GM12878 (cell line): ENCODE data around the gene PRM3. TPM values are rescaled to one million over a fixed set of nuclear protein-coding genes. Genes with fewer than 3 reads are reported as not detected.

Source experiments
- ATAC-seq: fragments of 200-7000 bp; cut with Tn5 transposase; 3 replicates; pipeline ENCODE4 v1.9.1; 2020; ENCODE audit warnings: mild to moderate bottlenecking, moderate library complexity
- BruUV-seq: library from RNA; stranded (reverse); fragments of 400-500 nt; replicated peaks from 2 replicates; lab custom pipeline; 2021; lab: Mats Ljungman, UMichigan
- CTCF ChIA-PET: fragments of 300-600 bp; sonication (Branson Sonifier 250); formaldehyde crosslinking; extraction: SDS; loops from one replicate; lab custom pipeline; 2021; ENCODE audit warnings: inconsistent platforms; lab: Yijun Ruan, JAX
- POLR2A ChIA-PET: fragments of 350-600 bp; formaldehyde crosslinking; extraction: SDS; loops from one replicate; lab custom pipeline; 2021; ENCODE audit warnings: inconsistent platforms; lab: Charles Lee
- RAD21 ChIA-PET: fragments of 300-600 bp; sonication (Branson Sonifier 250); formaldehyde crosslinking; loops from one replicate; lab custom pipeline; 2023; ENCODE audit warnings: antibody characterized with exemption; ENCODE audit not compliant: unreplicated experiment; lab: Charles Lee
- SMC1A ChIA-PET: fragments of 300-600 bp; sonication (Branson Sonifier 250); formaldehyde crosslinking; loops from one replicate; lab custom pipeline; 2023; ENCODE audit not compliant: unreplicated experiment, uncharacterized antibody; lab: Charles Lee
- DNase-seq: peaks from one replicate; pipeline ENCODE4 v3.0.0-alpha.2; 2011; ENCODE audit warnings: low read depth, low spot score
- FAIRE-seq: peaks from 3 replicates; lab custom pipeline; 2011; peaks lifted over from hg19 to GRCh38; lab: Jason Lieb, UNC
- H2AFZ ChIP-seq: 2 replicates; pipeline ENCODE4 v1.6.0; 2011; ENCODE audit warnings: low read depth, low read length, control low read depth; ENCODE audit not compliant: control insufficient read depth
- H3K27ac ChIP-seq: 2 replicates; pipeline ENCODE4 v1.5.1; 2011; ENCODE audit warnings: control low read depth; ENCODE audit not compliant: control insufficient read depth, insufficient read depth
- H3K27me3 ChIP-seq, 2 experiments: replicated peaks in 1 of 2; 2 replicates each; pipeline versions ENCODE4 v1.6.0 to v1.6.1; 2011; ENCODE audit warnings: low read length in 1 of 2; ENCODE audit not compliant: control insufficient read depth in 2 of 2, insufficient read depth in 2 of 2
- H3K36me3 ChIP-seq, 2 experiments: 2 replicates each; pipeline ENCODE4 v1.5.1; 2011; ENCODE audit warnings: low read length in 1 of 2; ENCODE audit not compliant: control insufficient read depth in 2 of 2, insufficient read depth in 2 of 2
- H3K4me1 ChIP-seq: 2 replicates; pipeline ENCODE4 v1.6.1; 2011; ENCODE audit warnings: mild to moderate bottlenecking, low read length, moderate library complexity, mixed read lengths; ENCODE audit not compliant: control insufficient read depth, insufficient read depth
- H3K4me2 ChIP-seq: 2 replicates; pipeline ENCODE4 v1.6.0; 2011; ENCODE audit warnings: control low read depth; ENCODE audit not compliant: control insufficient read depth, insufficient read depth
- H3K4me3 ChIP-seq: fragments of 200-600 bp; sonication (generic); 2 replicates; pipeline ENCODE4 v1.5.1; 2016
- H3K79me2 ChIP-seq: 2 replicates; pipeline ENCODE4 v1.6.0; 2011; ENCODE audit warnings: low read length; ENCODE audit not compliant: control insufficient read depth, insufficient read depth
- H3K9ac ChIP-seq: 2 replicates; pipeline ENCODE4 v1.8.0; 2011; ENCODE audit warnings: low read length, control low read depth, mixed read lengths; ENCODE audit not compliant: control insufficient read depth, insufficient read depth
- H3K9me3 ChIP-seq: replicated peaks from 3 replicates; pipeline ENCODE4 v1.5.1; 2011; ENCODE audit warnings: mild to moderate bottlenecking, low read length; ENCODE audit not compliant: control insufficient read depth, insufficient read depth
- H4K20me1 ChIP-seq: 2 replicates; pipeline ENCODE4 v1.6.0; 2011; ENCODE audit not compliant: control insufficient read depth, insufficient read depth
- BCL11A ChIP-seq: IDR thresholded peaks from 2 replicates; pipeline ENCODE4 v1.6.1; 2011; ENCODE audit warnings: low read depth, low read length
- CBFB ChIP-seq: IDR thresholded peaks from 2 replicates; pipeline ENCODE4 v1.6.1; 2016; ENCODE audit warnings: antibody characterized with exemption, low read depth
- CBX3 ChIP-seq: fragments of 200-600 bp; sonication (generic); IDR thresholded peaks from 2 replicates; pipeline ENCODE4 v1.6.1; 2016; ENCODE audit warnings: low read depth, borderline replicate concordance
- HDAC2 ChIP-seq: fragments of 200-600 bp; sonication (generic); IDR thresholded peaks from 2 replicates; pipeline ENCODE4 v1.6.1; 2017
- HDGF ChIP-seq: fragments of 450-650 bp; IDR thresholded peaks from 2 replicates; pipeline ENCODE4 v1.6.1; 2016; ENCODE audit warnings: antibody characterized with exemption
- MEF2A ChIP-seq: IDR thresholded peaks from 2 replicates; pipeline ENCODE4 v1.6.1; 2011; ENCODE audit warnings: low read depth, mild to moderate bottlenecking, low read length, moderate library complexity; ENCODE audit not compliant: insufficient read depth
- PAX5 ChIP-seq: IDR thresholded peaks from 2 replicates; pipeline ENCODE4 v1.6.1; 2011; ENCODE audit warnings: low read depth, low read length, borderline replicate concordance
- RB1 ChIP-seq: fragments of 450-650 bp; formaldehyde crosslinking; IDR thresholded peaks from 2 replicates; pipeline ENCODE4 v1.6.1; 2017; ENCODE audit warnings: mild to moderate bottlenecking, borderline replicate concordance
- YY1 ChIP-seq: IDR thresholded peaks from 2 replicates; pipeline ENCODE4 v1.6.1; 2011; ENCODE audit warnings: low read depth, mild to moderate bottlenecking, low read length
- ZBED1 ChIP-seq: IDR thresholded peaks from 2 replicates; pipeline ENCODE4 v1.6.1; 2016; ENCODE audit warnings: borderline replicate concordance
- ZNF207 ChIP-seq: fragments of 450-650 bp; IDR thresholded peaks from 2 replicates; pipeline ENCODE4 v1.6.1; 2014; ENCODE audit warnings: antibody characterized with exemption, mild to moderate bottlenecking, borderline replicate concordance
- WGBS: methylation state at CpG from one replicate; pipeline ENCODE4 v1.1.6; 2016; ENCODE audit warnings: low lambda C conversion rate; ENCODE audit not compliant: insufficient replicate concordance, insufficient coverage; ENCODE audit errors: missing lambda C conversion rate; 5-methylcytosine and 5-hydroxymethylcytosine counted together
- in situ Hi-C: fragments of 300-500 bp; cut with MboI; formaldehyde crosslinking; loops from 9 replicates; pipeline ENCODE4 v1.14.3; 2018; ENCODE audit warnings: mixed read lengths
- intact Hi-C: fragments of 100-400 bp; cut with micrococcal nuclease; formaldehyde crosslinking; loops from one replicate; pipeline ENCODE4 v1.14.2; 2022; ENCODE audit not compliant: unreplicated experiment
- polyA plus RNA-seq, 11 experiments: library from polyadenylated mRNA; depleted of rRNA in 4 of 11; unstranded in 6 of 11; stranded (reverse) in 5 of 11; fragments of >200 nt; fragmentation: Nextera tagmentation in 4 of 11; fragmentation: Illumina TruSeq in 1 of 11; extraction: Ambion mirVana in 4 of 11; extraction: Trizol in 1 of 11; gene quantifications; 1 replicate in 1 of 11; 2 replicates in 10 of 11; pipeline versions ENCODE4 v1.2.1 to v1.2.3, GENCODE V29; 2011 to 2016; ENCODE audit warnings: inconsistent platforms in 2 of 11, missing spikeins in 2 of 11, low read depth in 1 of 11
- total RNA-seq, 4 experiments: library from RNA; depleted of rRNA in 3 of 4; stranded (reverse); fragments of >200 nt in 3 of 4; fragmentation: Illumina TruSeq in 1 of 4; extraction: Trizol in 1 of 4; gene quantifications; 2 replicates each; pipeline versions ENCODE4 v1.2.1 to v1.2.3, GENCODE V29; 2013 to 2021

Gene PRM3
- total and polyA plus RNA-seq, 10 of the 15 experiments (the other 5 are each of a cell fraction or from before 2014, with no cell fraction given): not detected

DNA sequence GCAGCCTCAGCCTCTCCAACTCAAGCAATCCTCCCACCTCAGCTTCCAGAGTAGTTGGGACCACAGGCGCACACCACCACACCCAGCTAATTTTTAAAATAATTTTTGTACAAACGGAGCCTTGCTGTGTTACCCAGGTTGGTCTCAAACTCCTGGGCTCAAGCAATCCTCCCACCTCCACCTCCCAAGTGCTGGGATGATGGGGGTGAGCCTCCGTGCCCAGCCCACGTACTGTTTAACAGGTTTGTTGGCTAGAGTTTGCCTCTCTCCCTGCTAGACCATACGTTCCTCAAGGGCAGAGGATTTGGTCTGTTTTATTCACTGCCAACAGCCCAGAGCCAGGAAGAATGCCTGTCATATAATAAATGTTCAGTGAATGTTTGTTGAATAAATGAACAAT lies 44.0 kb downstream of the PRM3 start:
- ChIA-PET CTCF (no interaction called here), RAD21 (interaction anchor here (1.1 to 1.2 kb wide), 2 partner anchors 23 to 25 kb away, joined by 3 read pairs; no protein-coding TSS in a partner anchor), SMC1A (interaction anchor here (0.7 to 2.0 kb wide), 4 partner anchors 17 to 26 kb away, joined by 3 to 7 read pairs (median 4); no protein-coding TSS in a partner anchor), POLR2A (no interaction called here)
- Histone ChIP-seq H3K9ac (no peak overlapping the region), H3K27me3 (no peaks in the 10 kb centered on the region), H3K4me3 (no peak overlapping the region), H3K4me1 (peaks cover 44% of the 10 kb centered on the region), H4K20me1 (no peaks in the 10 kb centered on the region), H3K4me2 (no peak overlapping the region), H2AFZ (no peak overlapping the region), H3K27ac (no peak overlapping the region), H3K36me3 (no peaks in the 10 kb centered on the region), H3K79me2 (no peaks in the 10 kb centered on the region), H3K9me3 (no peaks in the 10 kb centered on the region)
- TF ChIP-seq RB1 (no peak), MEF2A (no peak), HDAC2 (no peak), PAX5 (no peak), CBX3 (no peak), YY1 (no peak), CBFB (no peak), HDGF (no peak), ZNF207 (no peak), ZBED1 (no peak), BCL11A (no peak)
- DNase-seq: no peak
- in situ Hi-C loops (no loop called here), intact Hi-C loops (no loop called here)
- no TSS peak for BruUV-seq
- no peak for ATAC-seq
- WGBS: 85% methylated on average over 5 of the region's 5 CpGs
- FAIRE-seq: no peak
